Neutrophil (primary cell): Measurements from ENCODE around the gene SLC10A7.
A peak's percentile ranks its signal among the peaks of the same experiment; 100 is the strongest.

Experiments used
- H3K27ac ChIP-seq: fragments of 200-600 bp; sonication (generic); 2 replicates; pipeline ENCODE4 v1.5.1; 2016; ENCODE audit warnings: mild to moderate bottlenecking, moderate library complexity
- H3K27me3 ChIP-seq: fragments of 200-600 bp; sonication (generic); 2 replicates; pipeline ENCODE4 v1.6.0; 2016; ENCODE audit warnings: mild to moderate bottlenecking
- H3K36me3 ChIP-seq: fragments of 200-600 bp; sonication (generic); 2 replicates; pipeline ENCODE4 v1.5.1; 2017
- H3K4me1 ChIP-seq, 2 experiments: fragments of 200-600 bp in 1 of 2; sonication (generic) in 1 of 2; 1 replicate in 1 of 2; 2 replicates in 1 of 2; pipeline versions ENCODE4 v1.5.1 to v1.6.1; 2013 to 2016; ENCODE audit warnings: low read depth in 1 of 2, low read length in 1 of 2, mild to moderate bottlenecking in 1 of 2, moderate library complexity in 1 of 2; ENCODE audit not compliant: control insufficient read depth in 1 of 2, insufficient read depth in 1 of 2
- H3K4me3 ChIP-seq, 2 experiments: fragments of 200-600 bp in 1 of 2; sonication (generic) in 1 of 2; 1 replicate in 1 of 2; 2 replicates in 1 of 2; pipeline ENCODE4 v1.5.1; 2013 to 2016; ENCODE audit warnings: low read depth in 1 of 2, low read length in 1 of 2, mild to moderate bottlenecking in 1 of 2, moderate library complexity in 1 of 2
- H3K9me3 ChIP-seq: fragments of 200-600 bp; sonication (generic); 2 replicates; pipeline ENCODE4 v1.5.1; 2016
- TF ChIP-seq, protein P1 (sequence below): fragments of 200-600 bp; sonication (generic); IDR thresholded peaks from 2 replicates; pipeline ENCODE4 v1.5.1; 2016; ENCODE audit warnings: antibody characterized with exemption

Gene SLC10A7

GRCh38 chr4:146521541-146522097 is at the start of gene SLC10A7:
TSS of gene SLC10A7 (minus strand) at chr4:146521940. CDS start at chr4:146521717, 223 bp downstream.
- Histone ChIP-seq H3K27ac (peak within 1 kb of the TSS; percentile 7), H3K36me3 (no peaks in the 10 kb centered on the region), H3K4me1 (peaks cover 13 to 16% of the 10 kb centered on the region in 2 experiments), H3K4me3 (peak within 1 kb of the TSS; percentile 68 to 79), H3K27me3 (no peaks in the 10 kb centered on the region), H3K9me3 (no peaks in the 10 kb centered on the region)
- TF ChIP-seq, protein P1, sequence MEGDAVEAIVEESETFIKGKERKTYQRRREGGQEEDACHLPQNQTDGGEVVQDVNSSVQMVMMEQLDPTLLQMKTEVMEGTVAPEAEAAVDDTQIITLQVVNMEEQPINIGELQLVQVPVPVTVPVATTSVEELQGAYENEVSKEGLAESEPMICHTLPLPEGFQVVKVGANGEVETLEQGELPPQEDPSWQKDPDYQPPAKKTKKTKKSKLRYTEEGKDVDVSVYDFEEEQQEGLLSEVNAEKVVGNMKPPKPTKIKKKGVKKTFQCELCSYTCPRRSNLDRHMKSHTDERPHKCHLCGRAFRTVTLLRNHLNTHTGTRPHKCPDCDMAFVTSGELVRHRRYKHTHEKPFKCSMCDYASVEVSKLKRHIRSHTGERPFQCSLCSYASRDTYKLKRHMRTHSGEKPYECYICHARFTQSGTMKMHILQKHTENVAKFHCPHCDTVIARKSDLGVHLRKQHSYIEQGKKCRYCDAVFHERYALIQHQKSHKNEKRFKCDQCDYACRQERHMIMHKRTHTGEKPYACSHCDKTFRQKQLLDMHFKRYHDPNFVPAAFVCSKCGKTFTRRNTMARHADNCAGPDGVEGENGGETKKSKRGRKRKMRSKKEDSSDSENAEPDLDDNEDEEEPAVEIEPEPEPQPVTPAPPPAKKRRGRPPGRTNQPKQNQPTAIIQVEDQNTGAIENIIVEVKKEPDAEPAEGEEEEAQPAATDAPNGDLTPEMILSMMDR, result no peak

- no peaks in the 10 kb centered on the region for H3K9me3 ChIP-seq
- no peak overlapping the region for H3K27ac ChIP-seq
- no peaks in the 10 kb centered on the region for H3K4me1 ChIP-seq
- TF ChIP-seq, protein P1, result no peak
- no peak overlapping the region for H3K4me3 ChIP-seq
- H3K36me3 ChIP-seq, result no peaks in the 10 kb centered on the region
- H3K27me3 ChIP-seq, result no peaks in the 10 kb centered on the region
Observed at GRCh38 chr4:146567396-146567795, 45.7 kb upstream of the SLC10A7 start.

DNA sequence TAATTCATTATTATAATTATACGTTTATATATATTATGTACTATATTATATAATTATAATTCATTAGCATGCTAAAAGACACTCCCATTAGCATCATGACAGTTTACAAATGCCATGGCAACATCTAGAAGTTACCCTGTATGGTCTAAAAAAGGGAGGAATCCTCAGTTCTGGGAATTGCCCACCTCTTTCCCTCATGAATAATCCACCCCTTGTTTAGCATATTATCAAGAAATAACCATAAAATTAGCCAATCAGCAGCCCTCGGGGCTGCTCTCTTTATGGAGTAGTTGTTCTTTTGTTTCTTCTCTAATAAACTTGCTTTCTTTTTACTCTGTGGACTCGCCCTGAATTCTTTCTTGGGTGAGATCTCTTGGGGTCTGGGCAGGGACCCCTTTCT is 42.8 kb upstream of the SLC10A7 start:
- Histone ChIP-seq H3K27ac (no peak overlapping the region), H3K4me3 (no peak overlapping the region), H3K27me3 (no peaks in the 10 kb centered on the region), H3K36me3 (no peaks in the 10 kb centered on the region), H3K9me3 (no peaks in the 10 kb centered on the region), H3K4me1 (no peaks in the 10 kb centered on the region)
- TF ChIP-seq, protein P1, result no peak

DNA sequence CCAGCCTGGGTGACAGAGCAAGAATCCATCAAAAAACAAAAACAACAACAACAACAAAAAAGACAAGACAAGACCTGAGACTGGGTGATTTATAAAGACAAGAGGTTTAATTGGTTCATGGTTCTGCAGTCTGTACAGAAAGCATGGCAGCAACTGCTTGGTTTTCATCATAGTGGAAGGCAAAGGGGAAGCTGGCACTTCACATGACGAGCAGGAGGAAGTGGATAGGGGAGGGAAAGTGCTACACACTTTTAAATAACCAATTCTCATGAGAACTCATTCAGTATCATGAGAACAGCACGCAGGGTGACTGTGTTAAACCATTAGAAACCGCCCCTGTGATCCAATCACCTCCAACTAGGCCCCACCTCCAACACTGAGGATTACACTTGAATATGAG is 28.4 kb upstream of the SLC10A7 start:
- H3K9me3 ChIP-seq, result no peaks in the 10 kb centered on the region
- no peaks in the 10 kb centered on the region for H3K4me1 ChIP-seq
- no peaks in the 10 kb centered on the region for H3K36me3 ChIP-seq
- no peaks in the 10 kb centered on the region for H3K27me3 ChIP-seq
- TF ChIP-seq, protein P1, result no peak
- no peak overlapping the region for H3K4me3 ChIP-seq
- no peak overlapping the region for H3K27ac ChIP-seq

DNA sequence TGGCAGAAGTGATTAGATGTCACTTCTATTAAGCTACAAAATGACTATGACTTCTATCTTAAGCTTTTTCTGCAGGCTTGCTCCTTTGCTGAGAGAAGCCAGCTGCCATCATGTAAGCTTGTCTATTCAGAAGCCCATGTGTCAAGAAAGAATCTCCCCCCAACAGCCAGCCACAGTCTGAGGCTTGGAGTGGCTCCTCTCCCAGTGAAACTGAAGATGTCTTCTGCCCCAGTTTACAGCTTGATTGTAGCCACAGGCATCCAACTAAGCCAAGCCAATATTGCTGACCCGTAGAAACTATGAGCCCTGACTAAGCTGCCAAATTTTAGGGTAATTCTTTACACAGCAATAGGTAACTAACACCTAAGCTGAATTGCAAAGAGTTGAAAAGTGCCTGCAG is 26.7 kb upstream of the SLC10A7 start:
- H3K9me3 ChIP-seq, result no peaks in the 10 kb centered on the region
- H3K27me3 ChIP-seq, result no peaks in the 10 kb centered on the region
- no peaks in the 10 kb centered on the region for H3K36me3 ChIP-seq
- TF ChIP-seq, protein P1, result no peak
- no peak overlapping the region for H3K27ac ChIP-seq
- H3K4me3 ChIP-seq, result no peak overlapping the region
- H3K4me1 ChIP-seq, result no peaks in the 10 kb centered on the region
